ENCODE data around the gene TNFAIP8L3.
"Not testable (repeated sequence)": the region's sequence is repeated elsewhere in the genome, so short reads cannot be mapped to it uniquely, and the experiment has no call there.

The TNFAIP8L3 gene

GRCh38 chr15:51128701-51129100, 34.0 kb upstream of the TNFAIP8L3 start:
- no peak for TF ChIP-seq CTCF (IDR thresholded peaks at IDR 0.05; ENCODE audit: low read depth, low read length, missing control alignments)
- H3K4me3 ChIP-seq (replicated peaks; ENCODE audit: low read depth, low read length): no peak overlapping the region
- DNase-seq (ENCODE audit: extremely low read depth, low read depth): no peak

- no peak for DNase-seq (ENCODE audit: extremely low read depth, low read depth)
- no peak for TF ChIP-seq CTCF (IDR thresholded peaks at IDR 0.05; ENCODE audit: low read depth, low read length, missing control alignments)
- H3K4me3 ChIP-seq (replicated peaks; ENCODE audit: low read depth, low read length): no peak overlapping the region
Measured at GRCh38 chr15:51126842-51127241, 32.1 kb upstream of the TNFAIP8L3 start.

GRCh38 chr15:51123002-51123401, 28.3 kb upstream of the TNFAIP8L3 start:
- DNase-seq (ENCODE audit: extremely low read depth, low read depth); H3K4me3 ChIP-seq (replicated peaks; ENCODE audit: low read depth, low read length): not testable (repeated sequence)

- no peak for DNase-seq (ENCODE audit: extremely low read depth, low read depth)
- no peak overlapping the region for H3K4me3 ChIP-seq (replicated peaks; ENCODE audit: low read depth, low read length)
- no peak for TF ChIP-seq CTCF (IDR thresholded peaks at IDR 0.05; ENCODE audit: low read depth, low read length, missing control alignments)
Measured at GRCh38 chr15:51121631-51122225, 27.0 kb upstream of the TNFAIP8L3 start.

GRCh38 chr15:51121118-51121517, 26.4 kb upstream of the TNFAIP8L3 start:
- TF ChIP-seq CTCF (IDR thresholded peaks at IDR 0.05; ENCODE audit: low read depth, low read length, missing control alignments): no peak
- DNase-seq (ENCODE audit: extremely low read depth, low read depth): peak; percentile 75

GRCh38 chr15:51119120-51119519, 24.4 kb upstream of the TNFAIP8L3 start:
- no peak overlapping the region for H3K4me3 ChIP-seq (replicated peaks; ENCODE audit: low read depth, low read length)
- no peak for DNase-seq (ENCODE audit: extremely low read depth, low read depth)
- TF ChIP-seq CTCF (IDR thresholded peaks at IDR 0.05; ENCODE audit: low read depth, low read length, missing control alignments): no peak

More at GRCh38 chr15:51121118-51121517, 26.4 kb upstream of the TNFAIP8L3 start:
- H3K4me3 ChIP-seq (replicated peaks; ENCODE audit: low read depth, low read length): no peak overlapping the region

GRCh38 chr15:51117270-51117669, 22.6 kb upstream of the TNFAIP8L3 start:
- no peak for TF ChIP-seq CTCF (IDR thresholded peaks at IDR 0.05; ENCODE audit: low read depth, low read length, missing control alignments)
- H3K4me3 ChIP-seq (replicated peaks; ENCODE audit: low read depth, low read length): no peak overlapping the region

More at GRCh38 chr15:51117270-51117669, 22.6 kb upstream of the TNFAIP8L3 start:
- no peak for DNase-seq (ENCODE audit: extremely low read depth, low read depth)
